ENCODE measurements around the gene STX16. TPM values are rescaled to one million over a fixed set of nuclear protein-coding genes. Genes with fewer than 3 reads are reported as not detected.

STX16 gene
- total RNA-seq, 2 donors from 2014 or later: 153 to 154 TPM

DNA sequence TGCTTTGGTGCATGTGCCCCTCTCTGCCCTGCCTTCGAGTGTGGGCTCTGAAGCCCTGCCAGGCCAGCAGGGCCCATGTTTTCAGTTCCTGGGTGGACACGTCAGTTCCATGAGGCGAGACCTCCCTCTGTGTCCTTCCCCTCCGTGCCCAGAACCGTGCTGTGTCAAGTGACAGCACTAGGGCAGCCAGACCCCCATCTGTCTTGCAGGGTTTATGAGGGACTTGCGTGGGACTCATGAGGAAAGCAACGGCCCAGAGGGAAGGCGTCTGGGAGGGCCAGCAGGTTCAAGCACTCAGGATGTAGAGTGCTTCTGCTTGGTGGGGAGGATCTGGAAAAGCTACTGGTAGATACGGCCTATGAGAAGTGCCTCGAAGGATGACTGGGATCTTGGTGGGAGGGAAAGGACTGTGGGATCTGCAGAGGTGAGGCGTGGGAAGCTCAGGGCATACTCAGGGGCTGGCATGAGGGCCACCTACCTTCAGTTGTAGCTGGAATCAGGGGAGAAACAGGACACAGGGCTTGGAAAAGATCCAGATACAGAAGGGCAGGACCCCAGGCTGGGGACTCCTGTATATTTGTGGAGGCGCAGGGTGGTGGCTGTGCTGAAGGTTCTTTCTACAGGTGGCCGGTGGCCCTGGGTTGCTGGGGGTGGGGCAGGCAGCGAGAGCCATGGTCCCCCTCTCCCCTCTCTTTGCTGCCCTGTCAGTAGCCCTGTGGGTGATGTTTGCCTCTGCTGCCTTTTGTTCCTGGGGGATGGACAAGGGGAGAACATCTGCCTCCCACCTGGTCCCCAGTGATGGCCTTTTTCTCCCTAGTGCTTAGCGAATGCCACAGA is 47.0 kb downstream of the STX16 start:
- Mint-ChIP-seq H3K27ac (no peak overlapping the region), H3K4me1 (ENCODE audit: low read depth) (peaks cover 19% of the 10 kb centered on the region), H3K36me3 (ENCODE audit: insufficient read depth in 2 of 2) (peaks cover 2 to 4% of the 10 kb centered on the region in 2 donors), H3K4me3 (no peak overlapping the region), H3K27me3 (ENCODE audit: low read depth) (no peaks in the 10 kb centered on the region), H3K9me3 (no peaks in the 10 kb centered on the region)
- ATAC-seq (replicated peaks in 1 of 2): no peak
- DNase-seq: no peak

DNA sequence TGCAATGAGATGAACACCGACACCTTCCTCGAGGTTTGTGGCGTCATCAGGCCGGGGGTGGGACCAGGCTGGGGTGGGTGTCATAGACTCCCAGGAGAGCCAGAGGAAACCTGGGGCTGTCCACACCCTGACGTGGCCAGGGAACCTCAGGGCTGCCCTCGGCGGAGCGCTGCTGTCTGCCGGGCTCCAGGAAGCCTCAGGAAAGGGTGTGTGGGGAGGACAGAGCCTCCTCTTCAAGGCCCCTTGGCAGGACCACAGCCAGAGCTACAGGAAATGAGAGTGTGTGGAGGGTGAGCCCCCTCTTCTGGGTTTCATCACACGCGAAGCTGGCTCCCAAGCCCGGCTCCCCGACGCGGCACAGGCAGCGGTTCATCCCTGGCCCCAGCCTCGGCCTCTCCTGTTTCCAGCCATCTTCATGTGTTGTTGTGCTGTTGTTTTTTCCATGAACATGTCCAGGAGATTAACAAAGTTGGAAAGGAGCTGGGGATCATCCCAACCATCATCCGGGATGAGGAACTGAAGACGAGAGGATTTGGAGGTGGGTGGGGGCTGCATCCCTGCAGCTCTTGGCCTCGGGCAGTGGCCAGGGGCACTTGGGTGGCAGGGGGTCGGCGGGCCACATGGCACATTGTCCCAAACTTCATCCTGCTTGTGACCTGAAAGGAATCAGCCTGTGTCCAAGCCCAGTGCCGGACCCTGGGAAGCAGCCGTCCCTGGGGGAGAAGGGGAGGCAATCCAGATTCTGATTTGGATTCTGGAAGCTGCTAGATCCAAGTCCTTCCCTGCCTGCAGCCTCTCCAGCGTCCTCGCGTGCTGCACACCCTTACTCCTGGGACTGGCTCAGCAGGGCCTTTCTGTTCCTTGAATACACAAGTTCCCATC is 47.9 kb downstream of the STX16 start:
- Mint-ChIP-seq H3K9me3 (no peaks in the 10 kb centered on the region), H3K4me3 (no peak overlapping the region), H3K27me3 (ENCODE audit: low read depth) (no peaks in the 10 kb centered on the region), H3K4me1 (ENCODE audit: low read depth) (peaks cover 12% of the 10 kb centered on the region), H3K36me3 (ENCODE audit: insufficient read depth in 2 of 2) (peaks cover 3 to 4% of the 10 kb centered on the region in 2 donors), H3K27ac (no peak overlapping the region)
- DNase-seq: no peak
- no peak for ATAC-seq (replicated peaks in 1 of 2)

DNA sequence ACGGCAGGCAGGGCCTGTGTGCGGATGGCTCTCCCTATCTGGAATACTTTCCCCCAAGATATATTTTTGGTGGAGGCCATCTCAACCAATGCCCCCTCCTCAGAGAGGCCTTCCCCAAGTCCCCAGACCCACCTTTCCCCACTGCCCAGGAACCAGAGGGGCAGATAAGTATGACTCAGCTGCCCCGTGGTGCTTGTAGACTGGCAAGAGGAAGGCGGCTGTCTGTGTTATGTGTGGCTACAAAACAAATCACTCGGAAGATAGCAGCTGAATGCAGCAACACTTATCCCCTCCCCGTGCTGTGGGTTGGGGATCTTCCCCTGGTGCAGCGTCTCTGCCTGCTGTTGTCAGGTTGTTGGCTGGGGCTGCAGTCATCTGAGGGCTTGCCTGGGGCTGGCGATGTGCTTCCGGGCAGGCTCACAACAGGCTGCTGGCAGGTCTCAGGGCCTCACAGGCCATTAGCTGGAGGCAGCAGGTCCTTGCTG is 48.6 kb downstream of the STX16 start:
- peak overlapping the region in 1 of 2 donors; percentile 5 for H3K4me3 Mint-ChIP-seq
- no peaks in the 10 kb centered on the region for H3K27me3 Mint-ChIP-seq (ENCODE audit: low read depth)
- no peaks in the 10 kb centered on the region for H3K9me3 Mint-ChIP-seq
- H3K4me1 Mint-ChIP-seq (ENCODE audit: low read depth): peaks cover 12% of the 10 kb centered on the region
- DNase-seq (no peak), ATAC-seq (replicated peaks in 1 of 2) (peak; percentile 7 to 10)
- peak overlapping the region; percentile 76 for H3K27ac Mint-ChIP-seq
- H3K36me3 Mint-ChIP-seq (ENCODE audit: insufficient read depth in 2 of 2): peaks cover 3 to 5% of the 10 kb centered on the region in 2 donors

DNA sequence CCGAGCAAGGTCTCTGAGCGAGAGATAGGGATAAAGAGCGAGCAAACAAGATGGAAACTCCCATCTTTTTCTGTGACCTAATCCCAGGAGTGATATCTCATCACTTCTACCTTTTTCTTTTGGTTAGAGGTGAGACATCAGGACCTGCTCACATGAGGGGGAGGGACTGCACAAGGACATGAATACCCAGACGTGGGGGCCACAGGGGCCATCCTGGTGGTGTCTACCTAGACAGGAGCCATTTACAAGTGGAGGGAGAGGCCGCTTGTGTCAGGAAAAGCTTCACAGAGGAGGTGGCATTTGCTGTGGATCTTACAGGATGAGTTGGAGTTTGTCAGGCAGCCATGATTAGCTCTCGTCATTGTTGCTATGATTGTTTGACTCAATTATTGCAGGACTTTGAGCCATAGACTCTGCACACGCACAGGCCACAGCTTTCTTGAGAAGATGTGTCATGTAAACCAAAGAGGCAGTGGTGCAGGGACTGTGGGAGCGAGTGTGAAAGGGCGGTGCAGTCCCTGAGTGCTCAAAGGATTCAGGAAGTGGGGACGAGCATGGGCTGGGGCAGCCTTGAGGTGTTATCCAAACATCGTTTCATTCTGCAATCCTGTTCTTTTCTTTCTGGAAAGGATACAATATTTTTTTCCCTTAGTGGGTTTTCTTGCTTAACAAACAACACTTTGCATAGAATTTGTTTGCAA is 49.2 kb downstream of the STX16 start:
- H3K4me1 Mint-ChIP-seq (ENCODE audit: low read depth): peaks cover 12% of the 10 kb centered on the region
- peak overlapping the region; percentile 5 to 16 for H3K4me3 Mint-ChIP-seq
- DNase-seq (peak; percentile 25 to 40), ATAC-seq (replicated peaks in 1 of 2) (peak; percentile 83 to 90)
- H3K36me3 Mint-ChIP-seq (ENCODE audit: insufficient read depth in 2 of 2): peaks cover 3 to 5% of the 10 kb centered on the region in 2 donors
- no peaks in the 10 kb centered on the region for H3K9me3 Mint-ChIP-seq
- no peaks in the 10 kb centered on the region for H3K27me3 Mint-ChIP-seq (ENCODE audit: low read depth)
- peak overlapping the region; percentile 76 for H3K27ac Mint-ChIP-seq

DNA sequence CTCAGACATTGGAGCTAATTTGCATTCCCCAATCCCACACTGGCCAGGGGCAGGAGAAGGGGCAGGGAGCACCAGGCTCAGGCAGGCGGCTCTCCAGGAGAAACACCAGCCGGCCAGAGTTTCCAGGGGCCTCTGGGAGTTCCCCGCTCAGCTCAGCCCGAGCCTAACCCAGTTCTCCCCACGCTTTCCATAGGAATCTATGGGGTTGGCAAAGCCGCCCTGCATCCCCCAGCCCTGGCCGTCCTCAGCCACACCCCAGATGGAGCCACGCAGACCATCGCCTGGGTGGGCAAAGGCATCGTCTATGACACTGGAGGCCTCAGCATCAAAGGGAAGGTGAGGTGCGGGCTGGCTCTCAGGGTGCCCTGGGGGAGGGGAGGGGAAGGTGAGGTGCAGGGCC is 49.7 kb downstream of the STX16 start:
- DNase-seq (no peak), ATAC-seq (replicated peaks in 1 of 2) (no peak)
- no peak overlapping the region for H3K27ac Mint-ChIP-seq
- H3K27me3 Mint-ChIP-seq (ENCODE audit: low read depth): no peaks in the 10 kb centered on the region
- H3K4me1 Mint-ChIP-seq (ENCODE audit: low read depth): peaks cover 12% of the 10 kb centered on the region
- H3K36me3 Mint-ChIP-seq (ENCODE audit: insufficient read depth in 2 of 2): peaks cover 3 to 5% of the 10 kb centered on the region in 2 donors
- no peak overlapping the region for H3K4me3 Mint-ChIP-seq
- no peaks in the 10 kb centered on the region for H3K9me3 Mint-ChIP-seq

DNA sequence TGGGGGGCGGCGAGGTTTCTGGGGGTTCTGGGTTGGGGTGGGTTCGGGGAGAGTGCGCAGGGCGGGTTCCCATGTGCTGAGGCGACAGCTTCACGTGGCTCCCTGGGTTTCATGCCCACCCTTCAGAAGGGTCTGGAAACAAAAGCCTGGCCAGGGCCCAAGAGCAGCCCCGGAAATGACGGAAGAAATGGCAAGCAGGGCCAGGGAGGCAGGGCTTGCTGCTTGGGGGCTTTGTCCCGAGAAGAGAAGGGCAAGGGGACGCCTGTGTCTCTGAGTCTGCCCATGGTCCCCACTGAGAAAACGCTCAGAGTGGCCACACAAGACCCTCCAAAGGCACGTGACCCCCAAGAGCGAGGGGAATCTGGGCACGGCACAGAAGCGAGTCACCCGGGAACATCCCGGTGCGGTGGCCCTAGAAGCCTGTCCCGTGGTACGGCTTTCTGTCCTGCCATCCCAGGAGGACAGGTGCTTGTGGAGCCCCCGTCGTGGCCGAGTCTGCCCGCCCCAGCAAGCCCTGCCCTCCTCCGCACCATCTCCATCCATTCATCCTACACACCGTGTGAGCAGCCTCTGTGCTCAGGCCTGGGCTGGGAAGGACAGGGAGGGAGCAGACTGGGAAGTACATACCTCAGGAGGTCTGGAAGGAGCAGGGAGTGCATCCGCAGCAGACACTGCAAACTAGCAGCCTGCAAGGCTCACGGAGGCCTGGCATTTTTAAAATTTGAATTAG is 50.5 kb downstream of the STX16 start:
- ATAC-seq (replicated peaks in 1 of 2) (no peak), DNase-seq (no peak)
- Mint-ChIP-seq H3K27ac (no peak overlapping the region), H3K4me3 (no peak overlapping the region), H3K36me3 (ENCODE audit: insufficient read depth in 2 of 2) (peaks cover 3 to 5% of the 10 kb centered on the region in 2 donors), H3K9me3 (no peaks in the 10 kb centered on the region), H3K4me1 (ENCODE audit: low read depth) (peaks cover 12% of the 10 kb centered on the region), H3K27me3 (ENCODE audit: low read depth) (no peaks in the 10 kb centered on the region)

DNA sequence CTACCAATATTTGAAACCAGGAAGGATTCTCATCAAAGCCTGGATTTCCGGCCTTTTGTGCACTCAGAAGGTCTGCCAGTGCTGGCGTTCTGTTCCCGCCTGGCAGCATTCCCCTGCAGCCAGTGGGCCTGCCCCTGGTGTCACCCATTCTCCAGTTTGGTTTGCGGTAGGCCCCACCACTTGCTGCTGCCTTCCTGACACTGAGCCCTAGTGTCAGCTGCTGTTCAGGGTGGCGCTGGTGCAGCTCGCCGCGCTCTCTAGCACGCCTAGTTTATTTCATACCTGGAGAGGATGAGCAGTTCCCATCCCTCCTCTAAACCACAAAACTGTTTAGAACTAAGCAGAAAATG is 51.1 kb downstream of the STX16 start:
- H3K4me3 Mint-ChIP-seq: no peak overlapping the region
- H3K27me3 Mint-ChIP-seq (ENCODE audit: low read depth): no peaks in the 10 kb centered on the region
- H3K27ac Mint-ChIP-seq: no peak overlapping the region
- peaks cover 12% of the 10 kb centered on the region for H3K4me1 Mint-ChIP-seq (ENCODE audit: low read depth)
- peaks cover 3 to 5% of the 10 kb centered on the region in 2 donors for H3K36me3 Mint-ChIP-seq (ENCODE audit: insufficient read depth in 2 of 2)
- DNase-seq (no peak), ATAC-seq (replicated peaks in 1 of 2) (no peak)
- no peaks in the 10 kb centered on the region for H3K9me3 Mint-ChIP-seq

DNA sequence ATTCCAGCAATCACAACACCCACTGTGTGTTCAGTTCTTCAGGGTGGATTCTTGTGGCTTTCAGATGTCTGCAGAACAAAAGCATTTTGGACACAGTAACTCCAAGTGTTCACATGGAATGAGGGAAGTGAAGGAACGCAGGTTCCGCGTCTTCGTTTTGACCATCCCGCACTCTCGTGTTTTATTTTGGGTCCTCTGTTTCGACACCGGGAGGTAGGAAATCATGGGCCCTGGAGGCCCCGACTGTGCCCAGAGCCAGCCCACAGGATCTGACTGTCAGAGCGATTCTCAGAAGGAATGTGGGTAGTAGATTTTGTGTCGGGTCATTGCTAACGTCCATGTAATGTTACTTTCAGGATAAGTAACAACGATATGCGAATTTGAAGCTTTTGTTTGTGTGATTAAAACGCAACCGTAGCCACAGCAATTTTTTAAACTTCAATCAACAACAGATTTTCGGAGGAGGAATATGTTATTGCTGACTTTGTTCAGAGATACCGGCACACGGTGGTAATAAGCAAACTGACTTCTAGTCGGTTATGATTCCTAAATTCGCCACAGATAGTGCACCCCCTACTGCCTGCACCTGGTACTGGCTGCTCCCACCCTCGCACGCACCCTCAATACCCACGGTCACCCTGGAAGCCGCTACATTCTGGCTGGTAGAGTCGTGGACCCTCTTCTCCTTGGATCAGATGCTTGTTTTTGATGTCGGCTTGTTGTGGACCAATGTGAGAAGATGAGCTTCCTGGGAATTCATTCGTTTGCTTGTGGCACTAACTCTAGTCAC is 52.0 kb downstream of the STX16 start:
- Mint-ChIP-seq H3K36me3 (ENCODE audit: insufficient read depth in 2 of 2) (peaks cover 3 to 5% of the 10 kb centered on the region in 2 donors), H3K4me3 (no peak overlapping the region), H3K9me3 (no peaks in the 10 kb centered on the region), H3K4me1 (ENCODE audit: low read depth) (peaks cover 12% of the 10 kb centered on the region), H3K27me3 (ENCODE audit: low read depth) (no peaks in the 10 kb centered on the region), H3K27ac (no peak overlapping the region)
- DNase-seq (no peak), ATAC-seq (replicated peaks in 1 of 2) (no peak)

DNA sequence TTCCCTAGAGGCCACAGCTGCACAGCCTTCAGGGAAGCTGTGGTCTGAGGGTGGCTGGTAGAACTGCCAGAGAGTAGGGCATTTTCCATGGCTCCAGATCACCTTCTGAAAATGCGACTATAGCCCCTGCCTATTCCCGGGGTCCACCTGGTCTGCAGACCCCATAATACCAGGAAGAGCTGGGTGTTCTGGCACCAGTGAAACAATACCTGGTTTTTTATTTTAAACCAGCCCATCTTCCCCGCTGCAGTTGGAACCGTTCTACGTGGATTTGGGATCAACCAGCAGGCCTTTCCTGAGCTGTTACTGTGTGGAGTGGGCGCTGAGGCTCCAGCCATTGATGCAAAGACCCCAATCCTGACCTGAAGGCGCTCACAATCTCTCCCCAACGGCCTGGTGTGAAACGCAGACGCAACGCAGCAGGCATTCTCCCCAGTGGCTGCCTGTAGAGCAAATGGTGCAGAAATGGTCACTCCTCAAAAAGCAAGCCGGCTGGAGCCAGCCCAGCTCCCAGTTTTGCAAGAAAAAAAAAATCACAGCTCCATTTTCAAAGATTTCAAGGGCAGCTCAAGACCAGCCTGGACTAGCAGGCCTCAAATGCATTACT is 52.8 kb downstream of the STX16 start:
- H3K36me3 Mint-ChIP-seq (ENCODE audit: insufficient read depth in 2 of 2): peaks cover 3 to 5% of the 10 kb centered on the region in 2 donors
- H3K4me3 Mint-ChIP-seq: no peak overlapping the region
- no peak for DNase-seq
- H3K27ac Mint-ChIP-seq: no peak overlapping the region
- peaks cover 12% of the 10 kb centered on the region for H3K4me1 Mint-ChIP-seq (ENCODE audit: low read depth)
- no peaks in the 10 kb centered on the region for H3K9me3 Mint-ChIP-seq
- ATAC-seq (replicated peaks in 1 of 2): no peak
- no peaks in the 10 kb centered on the region for H3K27me3 Mint-ChIP-seq (ENCODE audit: low read depth)

DNA sequence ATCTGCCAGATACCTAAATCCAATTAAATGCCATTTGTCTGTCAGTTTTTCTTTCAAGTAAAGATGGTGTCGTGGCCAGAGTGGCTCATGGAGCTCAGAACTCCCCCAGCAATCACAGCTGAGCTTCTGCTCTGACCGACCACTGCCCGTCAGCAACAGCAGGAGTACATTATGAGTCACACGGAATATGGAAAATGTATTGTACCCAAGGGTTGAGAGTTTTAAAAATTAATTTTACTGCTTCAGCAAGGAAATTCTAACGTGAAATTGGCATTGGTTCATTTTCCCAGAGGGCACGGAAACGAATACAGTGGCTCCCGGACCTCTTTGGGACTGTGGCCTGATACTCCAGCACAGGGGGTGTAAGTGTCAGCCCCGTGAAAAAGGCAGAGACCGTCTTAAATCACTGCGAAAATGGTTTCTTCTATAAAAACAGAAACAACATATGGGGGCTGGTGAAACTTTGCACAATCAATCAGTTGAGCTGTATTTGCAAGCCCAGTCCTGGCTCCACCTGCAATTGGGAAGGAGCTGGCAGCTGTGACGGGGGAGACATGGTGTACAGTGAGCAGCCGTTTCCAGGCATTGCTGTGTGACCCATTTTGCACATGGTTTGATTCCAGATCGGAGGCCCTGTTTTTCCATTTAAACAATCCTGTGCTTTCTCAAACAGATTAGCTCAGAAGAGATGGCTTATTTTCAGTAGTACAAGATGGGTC is 54.3 kb downstream of the STX16 start:
- Mint-ChIP-seq H3K9me3 (no peaks in the 10 kb centered on the region), H3K27ac (no peak overlapping the region), H3K27me3 (ENCODE audit: low read depth) (no peaks in the 10 kb centered on the region), H3K36me3 (ENCODE audit: insufficient read depth in 2 of 2) (peaks cover 2 to 5% of the 10 kb centered on the region in 2 donors), H3K4me3 (no peak overlapping the region), H3K4me1 (ENCODE audit: low read depth) (peaks cover 3% of the 10 kb centered on the region)
- DNase-seq (no peak), ATAC-seq (replicated peaks in 1 of 2) (no peak)

All from activated T-cell treated with anti-CD3 and anti-CD28 coated beads, Interleukin-2, amount 50 U/mL, for 72 hours (primary cell).